ENCODE data around the gene GABARAPL1.
A peak's percentile ranks its signal among the peaks of the same experiment; 100 is the strongest.

GABARAPL1 gene

DNA sequence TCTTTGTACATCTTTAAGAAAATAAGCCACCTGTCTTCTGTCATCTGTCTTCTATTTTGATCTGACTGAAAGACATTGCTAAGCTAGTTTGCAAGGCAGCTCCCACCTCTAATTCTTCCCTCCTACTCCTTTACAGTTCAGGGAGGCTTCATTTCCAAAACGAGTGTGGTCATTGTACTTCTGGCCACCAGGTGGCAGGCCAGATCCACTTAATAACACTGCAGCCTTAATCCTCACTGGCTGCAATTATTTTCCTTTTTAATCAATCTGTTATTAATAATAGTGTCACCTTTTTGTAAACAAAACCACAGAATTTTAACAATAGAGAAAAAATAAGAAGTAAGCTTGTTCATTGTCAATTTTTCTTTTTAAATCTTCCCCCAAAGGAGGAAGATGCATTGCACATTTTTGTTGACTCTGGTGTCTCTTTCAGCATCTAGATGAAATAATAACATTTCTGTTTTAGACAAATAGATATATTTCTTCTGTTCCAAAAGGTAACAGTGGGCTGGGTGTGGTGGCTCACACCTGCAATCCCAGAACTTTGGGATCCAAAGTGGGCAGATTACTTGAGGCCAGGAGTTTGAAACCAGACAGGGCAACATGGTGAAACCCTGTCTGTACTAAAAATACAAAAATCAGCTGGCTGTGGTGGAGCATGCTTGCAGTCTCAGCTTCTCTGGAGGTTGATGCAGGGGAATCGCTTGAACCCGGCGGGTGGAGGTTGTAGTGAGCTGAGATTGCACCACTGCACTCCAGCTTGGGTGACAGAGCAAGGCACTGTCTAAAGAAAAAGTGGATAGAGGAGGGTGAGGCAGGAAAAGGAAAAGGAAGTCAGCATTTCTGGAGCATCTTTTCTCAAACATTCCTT, 23.3 kb downstream of the GABARAPL1 start:
- no peak overlapping the region for H3K27ac Mint-ChIP-seq
- no peaks in the 10 kb centered on the region for H3K27me3 Mint-ChIP-seq
- H3K4me1 Mint-ChIP-seq (ENCODE audit: low read depth): peaks cover 11% of the 10 kb centered on the region
- H3K9me3 Mint-ChIP-seq (ENCODE audit: low read depth): peaks cover 5% of the 10 kb centered on the region
- no peak overlapping the region for H3K4me3 Mint-ChIP-seq
- peaks cover 9% of the 10 kb centered on the region for H3K36me3 Mint-ChIP-seq

DNA sequence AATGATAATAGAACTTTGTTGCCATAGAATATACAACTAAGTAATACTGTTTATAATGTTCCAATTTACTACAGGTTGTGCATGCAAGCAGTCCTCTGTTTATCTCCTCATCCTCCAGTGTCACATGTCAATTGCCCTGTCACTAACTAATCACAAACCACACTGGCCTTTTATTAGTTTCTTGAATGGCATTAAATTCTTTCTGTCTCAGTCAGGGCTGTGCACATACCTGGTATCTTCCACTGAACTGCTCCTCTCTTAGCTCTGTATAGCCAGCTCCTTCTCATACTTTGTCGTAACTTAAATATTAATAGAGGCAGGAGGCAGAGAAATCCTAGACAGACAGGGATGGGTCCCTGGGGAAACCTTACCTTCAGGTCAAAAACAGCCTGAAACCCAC, 24.0 kb downstream of the GABARAPL1 start:
- H3K36me3 Mint-ChIP-seq: peaks cover 9% of the 10 kb centered on the region
- H3K9me3 Mint-ChIP-seq (ENCODE audit: low read depth): peaks cover 5% of the 10 kb centered on the region
- H3K27me3 Mint-ChIP-seq: no peaks in the 10 kb centered on the region
- H3K4me1 Mint-ChIP-seq (ENCODE audit: low read depth): peaks cover 11% of the 10 kb centered on the region
- no peak overlapping the region for H3K4me3 Mint-ChIP-seq
- H3K27ac Mint-ChIP-seq: peak overlapping the region; percentile 50

DNA sequence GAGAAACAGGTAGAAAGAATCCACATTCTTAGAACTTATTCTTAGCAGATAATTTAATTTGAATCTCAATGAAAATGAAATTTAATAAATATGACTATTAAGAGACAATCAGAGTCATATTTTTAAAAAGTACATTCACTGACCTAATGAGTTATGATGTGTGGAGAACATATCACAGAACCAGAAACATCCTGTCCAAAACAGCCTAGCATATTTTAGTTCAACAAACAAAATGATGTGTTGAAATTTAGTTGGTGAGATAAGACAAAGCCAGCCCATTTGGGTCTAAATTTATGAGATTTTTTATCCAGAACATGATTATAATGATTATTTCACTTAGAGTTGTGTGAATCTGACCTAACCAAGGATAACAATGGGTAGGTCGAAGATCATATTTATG, 25.8 kb downstream of the GABARAPL1 start:
- Mint-ChIP-seq H3K4me3 (no peak overlapping the region), H3K4me1 (ENCODE audit: low read depth) (peaks cover 17% of the 10 kb centered on the region), H3K27me3 (no peaks in the 10 kb centered on the region), H3K36me3 (peaks cover 9% of the 10 kb centered on the region), H3K27ac (no peak overlapping the region), H3K9me3 (ENCODE audit: low read depth) (peaks cover 5% of the 10 kb centered on the region)

DNA sequence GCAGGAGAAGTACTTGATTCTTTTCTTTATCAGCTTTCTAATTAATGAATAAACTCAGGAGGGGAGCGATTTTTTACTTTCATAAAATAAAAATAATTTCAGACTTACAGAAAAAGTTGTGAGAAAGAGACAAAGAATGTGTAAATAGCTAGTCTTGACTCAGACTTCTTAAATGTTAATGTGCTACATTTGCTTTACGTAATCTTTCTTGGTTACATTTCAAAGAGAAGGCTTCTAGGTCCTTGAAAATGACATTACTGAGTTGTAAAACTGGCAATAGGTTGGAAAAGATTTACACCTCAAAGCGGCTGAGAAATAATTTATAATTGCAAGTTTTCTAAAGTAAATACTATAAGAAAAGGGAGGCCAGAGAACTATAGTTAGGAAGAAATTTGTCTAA, 28.6 kb downstream of the GABARAPL1 start:
- no peak overlapping the region for H3K27ac Mint-ChIP-seq
- H3K9me3 Mint-ChIP-seq (ENCODE audit: low read depth): no peaks in the 10 kb centered on the region
- no peaks in the 10 kb centered on the region for H3K36me3 Mint-ChIP-seq
- no peak overlapping the region for H3K4me3 Mint-ChIP-seq
- no peaks in the 10 kb centered on the region for H3K27me3 Mint-ChIP-seq
- peaks cover 18% of the 10 kb centered on the region for H3K4me1 Mint-ChIP-seq (ENCODE audit: low read depth)

DNA sequence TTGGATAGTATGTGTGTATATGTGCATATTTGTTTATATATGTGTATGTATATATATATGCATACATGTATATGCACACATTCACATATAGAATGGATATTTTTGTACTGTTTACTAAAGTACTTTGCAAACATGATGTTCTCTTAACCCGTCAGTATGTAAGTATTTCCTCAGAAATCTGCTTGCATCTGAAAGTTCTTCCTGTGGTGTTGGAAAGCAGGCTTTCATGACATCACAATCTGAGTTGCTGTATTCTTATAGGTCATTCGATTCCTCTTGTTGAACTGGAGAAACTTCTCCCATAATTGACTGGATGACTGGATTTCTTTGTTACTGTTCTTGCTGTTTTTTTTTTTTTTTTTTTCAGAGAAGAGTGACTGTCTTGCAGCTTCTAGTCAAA, 29.1 kb downstream of the GABARAPL1 start:
- Mint-ChIP-seq H3K27me3 (no peaks in the 10 kb centered on the region), H3K36me3 (no peaks in the 10 kb centered on the region), H3K9me3 (ENCODE audit: low read depth) (no peaks in the 10 kb centered on the region), H3K4me3 (no peak overlapping the region), H3K27ac (no peak overlapping the region), H3K4me1 (ENCODE audit: low read depth) (peaks cover 15% of the 10 kb centered on the region)

DNA sequence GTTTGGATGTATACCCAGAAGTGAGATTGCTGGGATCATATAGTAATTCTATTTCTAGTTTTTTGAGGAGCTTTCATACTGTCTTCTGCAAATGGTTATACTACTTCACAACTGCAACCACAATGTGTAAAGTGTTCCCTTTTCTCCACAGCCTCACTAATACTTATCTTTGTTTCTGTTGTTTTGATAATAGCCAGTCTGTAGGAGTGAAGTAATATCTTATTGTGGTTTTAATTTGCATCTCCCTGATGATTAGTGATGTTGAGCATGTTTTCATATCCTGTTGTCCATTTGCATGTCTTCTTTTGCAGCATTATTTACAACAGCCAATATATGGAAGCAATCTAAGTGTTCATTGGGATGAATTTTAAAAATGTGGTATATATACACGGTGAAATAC, 29.9 kb downstream of the GABARAPL1 start:
- Mint-ChIP-seq H3K36me3 (no peaks in the 10 kb centered on the region), H3K4me1 (ENCODE audit: low read depth) (peaks cover 18% of the 10 kb centered on the region), H3K27me3 (no peaks in the 10 kb centered on the region), H3K27ac (no peak overlapping the region), H3K4me3 (no peak overlapping the region), H3K9me3 (ENCODE audit: low read depth) (no peaks in the 10 kb centered on the region)

DNA sequence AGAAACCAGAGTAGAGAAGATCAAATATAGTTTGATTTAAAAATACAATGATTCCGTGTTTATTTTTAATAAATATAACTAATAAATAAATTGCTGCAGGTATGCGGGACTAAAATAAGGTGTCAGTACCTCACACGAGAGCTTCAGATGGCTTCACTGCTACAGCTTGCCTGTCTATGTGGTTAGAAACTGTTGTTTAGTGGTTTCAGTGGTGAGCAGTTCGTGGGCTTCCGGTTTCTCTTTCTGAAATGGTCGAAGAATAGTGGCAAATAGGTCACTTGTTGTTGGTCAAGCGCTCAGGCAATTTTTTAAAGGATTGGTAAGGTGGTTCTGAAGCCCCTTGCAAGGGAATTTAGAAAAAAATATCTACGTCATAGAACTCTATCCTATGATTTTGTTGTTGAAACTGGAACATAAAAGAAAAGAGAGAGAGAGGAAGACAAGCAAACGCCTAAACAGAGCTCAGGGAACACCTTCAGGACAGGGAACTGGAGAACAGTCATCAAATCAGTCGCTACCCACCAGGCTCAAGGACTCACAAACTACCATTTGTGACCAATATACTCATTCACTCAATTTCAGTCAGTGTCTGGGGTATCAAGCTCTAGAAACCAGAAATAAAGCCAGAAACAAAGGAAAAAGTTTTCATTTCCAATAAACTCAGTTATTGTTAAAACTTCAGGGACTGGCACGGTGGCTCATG, 31.3 kb downstream of the GABARAPL1 start:
- Mint-ChIP-seq H3K9me3 (ENCODE audit: low read depth) (no peaks in the 10 kb centered on the region), H3K27ac (peak overlapping the region; percentile 11), H3K4me1 (ENCODE audit: low read depth) (peaks cover 26% of the 10 kb centered on the region), H3K4me3 (peak overlapping the region; percentile 52), H3K36me3 (no peaks in the 10 kb centered on the region), H3K27me3 (no peaks in the 10 kb centered on the region)

DNA sequence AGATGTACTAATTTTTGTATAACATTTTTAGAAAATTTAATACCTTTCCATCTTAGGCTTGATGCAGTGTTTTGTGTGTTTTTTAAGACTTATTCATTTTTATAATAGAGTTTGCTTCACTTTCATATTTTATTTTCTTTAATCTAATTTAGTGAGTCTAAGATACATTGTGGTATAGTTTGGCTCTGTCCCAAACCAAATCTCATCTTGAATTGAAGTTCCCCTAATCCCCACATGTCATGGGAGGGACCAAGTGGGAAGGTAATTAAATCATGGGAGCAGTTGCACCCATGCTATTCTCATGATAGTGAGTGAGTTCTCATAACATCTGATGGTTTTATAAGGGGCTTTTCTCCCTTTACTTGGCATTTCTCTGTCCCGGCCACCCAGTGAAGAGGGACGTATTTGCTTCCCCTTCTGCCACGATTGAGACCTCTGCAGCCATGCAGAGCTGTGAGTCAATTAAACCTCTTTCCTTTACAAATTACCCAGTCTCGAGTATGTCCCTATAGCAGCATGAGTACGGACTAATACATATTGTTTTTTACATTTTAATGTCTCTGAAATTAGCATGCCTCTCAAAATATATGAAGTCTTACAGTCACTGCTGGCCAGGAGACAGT, 34.9 kb downstream of the GABARAPL1 start:
- Mint-ChIP-seq H3K36me3 (no peaks in the 10 kb centered on the region), H3K27ac (no peak overlapping the region), H3K4me3 (no peak overlapping the region), H3K9me3 (ENCODE audit: low read depth) (no peaks in the 10 kb centered on the region), H3K4me1 (ENCODE audit: low read depth) (peaks cover 41% of the 10 kb centered on the region), H3K27me3 (no peaks in the 10 kb centered on the region)

DNA sequence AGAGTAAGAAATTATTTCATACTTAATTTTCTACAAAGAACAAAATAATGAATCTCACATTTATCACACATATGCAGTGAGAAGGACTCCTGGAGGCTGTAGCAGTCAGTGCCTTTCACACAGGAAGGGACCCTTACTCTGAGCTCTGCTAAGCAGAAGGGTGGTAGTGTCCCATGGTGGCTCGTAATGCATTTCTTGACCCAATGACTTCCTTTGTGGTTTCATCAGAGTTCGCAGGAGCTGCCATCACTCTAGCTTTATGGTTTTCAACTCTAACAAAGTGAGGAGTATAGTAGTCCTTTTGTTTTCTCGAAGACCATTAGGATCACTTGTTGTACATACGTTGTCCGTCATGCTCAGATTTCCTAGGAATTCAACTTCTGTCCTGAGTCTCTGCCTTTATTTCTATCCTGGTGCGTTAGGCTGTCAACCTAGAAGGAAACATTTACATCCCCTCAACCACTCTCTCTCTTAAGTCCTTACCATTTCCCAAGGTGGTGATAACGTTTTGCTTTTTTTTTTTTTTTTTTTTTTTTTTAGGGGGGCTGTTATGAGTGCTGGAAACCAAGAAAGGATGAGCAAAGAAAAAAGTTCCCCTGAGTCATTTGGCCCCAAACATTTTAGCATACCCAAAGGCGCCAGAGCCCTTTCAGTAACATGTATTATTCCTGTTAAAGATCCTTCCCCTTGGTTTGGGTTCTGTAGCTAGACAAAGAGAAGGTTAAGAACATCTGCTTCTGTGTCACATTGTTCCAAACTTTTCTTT, 37.2 kb downstream of the GABARAPL1 start:
- H3K36me3 Mint-ChIP-seq: no peaks in the 10 kb centered on the region
- no peaks in the 10 kb centered on the region for H3K9me3 Mint-ChIP-seq (ENCODE audit: low read depth)
- no peaks in the 10 kb centered on the region for H3K27me3 Mint-ChIP-seq
- H3K4me3 Mint-ChIP-seq: no peak overlapping the region
- H3K4me1 Mint-ChIP-seq (ENCODE audit: low read depth): peaks cover 30% of the 10 kb centered on the region
- peak overlapping the region; percentile 55 for H3K27ac Mint-ChIP-seq

DNA sequence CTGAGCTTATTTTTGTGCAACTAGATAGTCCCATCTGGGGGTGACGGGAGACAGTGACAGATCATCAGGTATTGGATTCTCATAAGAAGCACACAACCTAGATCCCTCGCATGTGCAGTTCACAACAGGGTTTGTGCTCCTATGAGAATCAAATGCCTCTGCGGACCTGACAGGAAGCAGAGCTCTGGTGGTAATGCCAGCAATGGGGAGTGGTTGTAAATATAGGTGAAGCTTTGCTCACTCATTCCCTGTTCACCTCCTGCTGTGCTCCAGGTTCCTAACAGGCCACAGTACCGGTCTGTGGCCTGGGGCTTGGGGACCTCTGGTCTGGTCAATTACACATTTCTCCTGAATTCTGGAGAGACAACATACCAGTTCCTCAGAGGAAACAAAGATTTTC, 39.0 kb downstream of the GABARAPL1 start:
- Mint-ChIP-seq H3K4me3 (no peak overlapping the region), H3K27ac (no peak overlapping the region), H3K27me3 (no peaks in the 10 kb centered on the region), H3K9me3 (ENCODE audit: low read depth) (peaks cover 11% of the 10 kb centered on the region), H3K36me3 (peaks cover 2% of the 10 kb centered on the region), H3K4me1 (ENCODE audit: low read depth) (peaks cover 28% of the 10 kb centered on the region)

DNA sequence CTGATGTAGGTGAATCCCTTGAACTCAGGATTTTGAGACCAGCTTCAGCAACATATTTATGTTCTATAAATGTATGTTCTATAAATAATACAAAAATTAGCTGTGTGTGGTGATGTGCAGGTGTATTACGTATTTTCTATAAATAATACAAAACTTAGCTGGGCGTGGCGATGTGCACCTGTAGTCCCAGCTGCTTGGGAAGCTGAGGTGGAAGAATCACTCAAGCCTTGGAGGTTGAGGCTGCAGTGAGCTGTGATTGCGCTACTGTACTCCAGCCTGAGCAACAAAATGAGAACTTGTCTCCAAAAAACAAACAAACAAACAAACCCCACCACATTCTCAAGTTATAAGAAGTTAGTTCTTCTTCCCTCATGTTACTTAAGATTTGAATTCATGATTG, 39.5 kb downstream of the GABARAPL1 start:
- no peak overlapping the region for H3K4me3 Mint-ChIP-seq

DNA sequence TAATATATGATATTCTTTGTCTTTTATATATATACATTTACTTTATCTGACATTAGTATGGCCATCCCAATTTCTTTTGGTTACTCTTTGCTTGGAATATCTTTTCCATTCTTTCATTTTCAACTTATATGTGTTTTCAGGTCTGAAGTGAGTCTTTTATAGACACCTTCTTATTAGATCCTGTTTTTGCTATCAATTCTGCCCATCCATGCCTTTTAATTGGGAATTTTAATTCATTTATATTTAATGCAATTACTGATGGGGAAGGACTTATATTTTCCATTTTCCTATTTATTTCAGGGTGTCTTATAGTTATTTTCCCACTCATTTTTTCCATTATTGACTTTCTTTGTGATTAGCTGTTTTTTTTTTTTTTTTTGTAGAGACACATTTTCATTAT, 43.4 kb downstream of the GABARAPL1 start:
- no peaks in the 10 kb centered on the region for H3K27me3 Mint-ChIP-seq
- H3K9me3 Mint-ChIP-seq (ENCODE audit: low read depth): peaks cover 11% of the 10 kb centered on the region
- no peak overlapping the region for H3K27ac Mint-ChIP-seq
- peaks cover 2% of the 10 kb centered on the region for H3K36me3 Mint-ChIP-seq
- no peak overlapping the region for H3K4me3 Mint-ChIP-seq
- no peaks in the 10 kb centered on the region for H3K4me1 Mint-ChIP-seq (ENCODE audit: low read depth)

More for the DNA sequence above, 39.5 kb downstream of the GABARAPL1 start:
- no peaks in the 10 kb centered on the region for H3K27me3 Mint-ChIP-seq
- H3K4me1 Mint-ChIP-seq (ENCODE audit: low read depth): peaks cover 27% of the 10 kb centered on the region
- peaks cover 11% of the 10 kb centered on the region for H3K9me3 Mint-ChIP-seq (ENCODE audit: low read depth)
- H3K36me3 Mint-ChIP-seq: peaks cover 2% of the 10 kb centered on the region
- H3K27ac Mint-ChIP-seq: no peak overlapping the region

DNA sequence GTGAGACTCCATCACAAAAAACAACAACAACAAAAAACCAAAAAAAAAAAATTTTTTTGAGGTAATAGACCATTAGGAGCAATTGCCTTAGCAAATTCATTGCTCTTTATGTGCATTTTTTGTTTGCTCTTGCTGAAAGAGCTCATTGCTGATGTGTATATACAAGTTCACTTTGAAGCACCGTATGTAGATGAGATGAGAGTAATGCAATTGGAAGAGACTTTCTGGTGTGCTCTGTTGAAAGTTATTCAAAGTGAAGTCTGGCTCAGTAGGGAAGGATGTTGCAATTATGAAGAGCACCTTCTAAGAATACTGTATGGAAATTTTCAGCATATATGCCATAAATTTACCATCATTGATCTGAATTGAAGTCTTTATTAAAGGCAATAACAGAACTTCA, 48.2 kb downstream of the GABARAPL1 start:
- H3K9me3 Mint-ChIP-seq (ENCODE audit: low read depth): peaks cover 4% of the 10 kb centered on the region
- no peak overlapping the region for H3K4me3 Mint-ChIP-seq
- no peaks in the 10 kb centered on the region for H3K36me3 Mint-ChIP-seq
- H3K4me1 Mint-ChIP-seq (ENCODE audit: low read depth): no peaks in the 10 kb centered on the region
- no peak overlapping the region for H3K27ac Mint-ChIP-seq
- no peaks in the 10 kb centered on the region for H3K27me3 Mint-ChIP-seq

DNA sequence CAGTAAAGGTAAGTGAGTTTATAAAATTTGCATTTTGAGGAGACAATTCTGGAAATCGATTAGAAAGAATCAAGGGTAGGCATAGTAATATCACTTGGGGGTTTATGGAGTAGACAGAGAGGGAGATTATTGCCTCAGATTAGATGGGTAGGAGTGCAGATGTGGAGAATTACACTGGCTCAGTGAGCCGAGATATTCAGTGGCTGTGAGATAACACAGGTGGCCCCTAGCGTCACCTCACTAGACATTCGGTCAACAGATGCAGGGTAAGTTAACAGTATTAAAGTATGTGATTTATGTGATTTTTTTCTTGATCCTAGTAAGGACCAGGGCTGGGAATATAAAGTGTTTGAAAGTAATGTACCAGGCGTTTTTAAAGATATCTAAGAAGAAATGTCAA, 55.4 kb downstream of the GABARAPL1 start:
- Mint-ChIP-seq H3K27me3 (no peaks in the 10 kb centered on the region), H3K36me3 (no peaks in the 10 kb centered on the region), H3K9me3 (ENCODE audit: low read depth) (no peaks in the 10 kb centered on the region), H3K27ac (no peak overlapping the region), H3K4me3 (no peak overlapping the region), H3K4me1 (ENCODE audit: low read depth) (no peaks in the 10 kb centered on the region)

DNA sequence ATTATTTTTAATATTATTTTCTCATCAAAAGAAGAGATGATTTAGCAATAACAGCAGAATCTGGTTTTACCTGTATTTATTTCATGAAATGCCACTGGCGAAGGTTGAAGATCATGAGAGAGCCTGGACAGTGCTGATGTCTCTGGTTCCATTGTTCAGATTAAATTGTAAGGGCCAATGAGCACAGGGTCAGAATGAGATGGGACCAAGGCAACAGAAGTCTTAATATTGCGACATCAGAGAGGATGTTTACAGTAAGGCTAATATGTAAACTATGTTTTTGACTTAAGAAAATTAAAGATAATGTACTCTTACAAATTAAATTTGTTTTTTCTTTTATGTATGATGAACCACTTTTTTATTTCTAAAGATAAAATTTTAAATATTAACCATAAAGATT, 59.8 kb downstream of the GABARAPL1 start:
- Mint-ChIP-seq H3K36me3 (no peaks in the 10 kb centered on the region), H3K9me3 (ENCODE audit: low read depth) (no peaks in the 10 kb centered on the region), H3K27me3 (no peaks in the 10 kb centered on the region), H3K4me1 (ENCODE audit: low read depth) (peaks cover 8% of the 10 kb centered on the region), H3K27ac (no peak overlapping the region), H3K4me3 (no peak overlapping the region)
